ENCODE results near the gene RIPK3. TPM values are rescaled to one million over a fixed set of nuclear protein-coding genes. Genes with fewer than 3 reads are reported as not detected.

The RIPK3 gene
- polyA plus RNA-seq, 2 of the 4 experiments (the other 2 are of a cell fraction) = not detected

- no peak for TF ChIP-seq FOSL2 (IDR thresholded peaks at IDR 0.05)
- no peak for TF ChIP-seq FOSL2 (CRISPR knock-in tag; IDR thresholded peaks at IDR 0.05)
- no peak for TF ChIP-seq PHF8 (IDR thresholded peaks at IDR 0.05; ENCODE audit: borderline replicate concordance, low read depth)
- TF ChIP-seq ZNF302 (CRISPR knock-in tag; IDR thresholded peaks at IDR 0.05) = no peak
- TF ChIP-seq HOXB13 (CRISPR knock-in tag; IDR thresholded peaks at IDR 0.05; ENCODE audit: low read depth) = no peak
- no peak for TF ChIP-seq PBX3 (IDR thresholded peaks at IDR 0.05)
- TF ChIP-seq RNF2 (IDR thresholded peaks at IDR 0.05; ENCODE audit: borderline replicate concordance, low read depth) = no peak
- no peak for TF ChIP-seq EHF (CRISPR knock-in tag; IDR thresholded peaks at IDR 0.05)
- TF ChIP-seq, protein P1, sequence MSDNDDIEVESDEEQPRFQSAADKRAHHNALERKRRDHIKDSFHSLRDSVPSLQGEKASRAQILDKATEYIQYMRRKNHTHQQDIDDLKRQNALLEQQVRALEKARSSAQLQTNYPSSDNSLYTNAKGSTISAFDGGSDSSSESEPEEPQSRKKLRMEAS (IDR thresholded peaks at IDR 0.05) = no peak
Measured at GRCh38 chr14:24327303-24327702, 12.5 kb downstream of the RIPK3 start (continued).

DNA sequence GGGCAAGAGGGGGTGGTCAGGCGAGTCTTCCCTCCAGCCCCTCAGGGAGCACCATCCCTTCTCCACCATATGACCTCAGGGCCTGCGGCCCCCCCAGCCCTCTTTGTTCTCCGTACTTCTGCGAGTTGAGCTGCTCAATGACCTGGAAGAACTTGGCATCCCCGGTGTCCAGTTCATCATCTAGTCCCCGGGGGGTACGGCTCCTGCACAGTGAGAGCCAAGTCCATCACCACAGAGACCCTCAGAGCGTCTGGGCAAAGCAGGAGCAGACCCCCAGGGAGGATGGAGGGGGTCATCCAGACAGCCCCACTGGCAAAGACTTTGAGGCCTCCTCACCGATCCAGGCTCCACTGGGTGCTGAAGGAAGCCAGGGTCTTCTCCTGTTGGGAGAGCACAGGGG lies 13.8 kb downstream of the RIPK3 start:
- Histone ChIP-seq H3K4me2 (no peak overlapping the region), H3K4me1 (no peaks in the 10 kb centered on the region), H3K4me3 (no peak overlapping the region), H3K27ac (no peak overlapping the region), H3K9me3 (no peaks in the 10 kb centered on the region)
- CTCF ChIA-PET = interaction anchor here (1.4 to 46.6 kb wide), 7 partner anchors 10 to 115 kb away, joined by 3 to 1142 read pairs (median 14); partner anchors contain the start of genes CBLN3, CIDEB, KHNYN and LTB4R
- TF ChIP-seq RAD21 (conservative IDR thresholded peaks at IDR 0.05 in 1 of 2, IDR thresholded peaks at IDR 0.05 in 1 of 2) (no peak), ESRRA (IDR thresholded peaks at IDR 0.05; ENCODE audit: borderline replicate concordance, low read length) (no peak), HOXB5 (CRISPR knock-in tag; IDR thresholded peaks at IDR 0.05) (no peak), EHMT2 (IDR thresholded peaks at IDR 0.05; ENCODE audit: low read depth) (no peak)
- TF ChIP-seq, protein P2, sequence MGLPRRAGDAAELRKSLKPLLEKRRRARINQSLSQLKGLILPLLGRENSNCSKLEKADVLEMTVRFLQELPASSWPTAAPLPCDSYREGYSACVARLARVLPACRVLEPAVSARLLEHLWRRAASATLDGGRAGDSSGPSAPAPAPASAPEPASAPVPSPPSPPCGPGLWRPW (IDR thresholded peaks at IDR 0.05) = no peak
- FAIRE-seq (no peak), DNase-seq (ENCODE audit: low read depth in 1 of 2, low spot score in 1 of 2) (no peak), ATAC-seq (no peak)
- WGBS (ENCODE audit: missing lambda C conversion rate) = 44% methylated on average over 7 of the region's 9 CpGs
- POLR2A ChIA-PET = interaction anchor here (1.5 kb wide), 1 partner anchor 83 kb away, joined by 3 read pairs; the partner anchor contains the start of gene TINF2

DNA sequence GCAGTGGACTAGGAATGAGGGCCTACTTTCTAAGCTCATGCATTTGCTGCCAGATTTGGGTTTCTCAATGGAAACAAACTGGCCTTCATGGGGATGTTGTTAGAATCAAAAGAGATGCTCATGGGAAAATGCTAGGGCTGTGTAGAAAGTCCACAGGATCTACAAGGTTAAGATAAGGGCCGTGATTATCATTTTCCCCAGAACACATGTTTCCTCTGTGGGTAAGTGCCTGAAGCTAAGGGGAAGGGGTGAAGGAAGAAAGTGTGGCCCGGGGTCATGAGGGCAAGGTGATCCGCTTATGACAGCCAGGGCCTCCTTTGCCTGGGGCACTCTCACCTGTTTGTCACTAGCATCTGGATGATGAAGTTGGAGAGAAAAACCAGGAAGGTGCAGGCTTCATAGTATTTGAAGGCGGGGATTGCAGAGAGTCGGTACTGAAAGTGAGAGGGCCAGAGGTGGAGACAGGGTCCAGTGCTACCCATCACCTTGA lies 14.7 kb downstream of the RIPK3 start:
- TF ChIP-seq ZNF302 (CRISPR knock-in tag; IDR thresholded peaks at IDR 0.05) (no peak), RARB (CRISPR knock-in tag; IDR thresholded peaks at IDR 0.05) (no peak), FOXS1 (CRISPR knock-in tag; IDR thresholded peaks at IDR 0.05) (no peak), ELK1 (IDR thresholded peaks at IDR 0.05; ENCODE audit: low read depth, low read length) (no peak), ZC3H11A (IDR thresholded peaks at IDR 0.05) (no peak), PHF8 (IDR thresholded peaks at IDR 0.05; ENCODE audit: borderline replicate concordance, low read depth) (no peak), RCOR1 (IDR thresholded peaks at IDR 0.05; ENCODE audit: low read depth, low read length) (no peak)
- TF ChIP-seq, protein P3, sequence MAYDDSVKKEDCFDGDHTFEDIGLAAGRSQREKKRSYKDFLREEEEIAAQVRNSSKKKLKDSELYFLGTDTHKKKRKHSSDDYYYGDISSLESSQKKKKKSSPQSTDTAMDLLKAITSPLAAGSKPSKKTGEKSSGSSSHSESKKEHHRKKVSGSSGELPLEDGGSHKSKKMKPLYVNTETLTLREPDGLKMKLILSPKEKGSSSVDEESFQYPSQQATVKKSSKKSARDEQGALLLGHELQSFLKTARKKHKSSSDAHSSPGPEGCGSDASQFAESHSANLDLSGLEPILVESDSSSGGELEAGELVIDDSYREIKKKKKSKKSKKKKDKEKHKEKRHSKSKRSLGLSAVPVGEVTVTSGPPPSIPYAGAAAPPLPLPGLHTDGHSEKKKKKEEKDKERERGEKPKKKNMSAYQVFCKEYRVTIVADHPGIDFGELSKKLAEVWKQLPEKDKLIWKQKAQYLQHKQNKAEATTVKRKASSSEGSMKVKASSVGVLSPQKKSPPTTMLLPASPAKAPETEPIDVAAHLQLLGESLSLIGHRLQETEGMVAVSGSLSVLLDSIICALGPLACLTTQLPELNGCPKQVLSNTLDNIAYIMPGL (CRISPR knock-in tag; IDR thresholded peaks at IDR 0.05; ENCODE audit: borderline replicate concordance) = no peak
- ATAC-seq (no peak), DNase-seq (ENCODE audit: low read depth in 1 of 2, low spot score in 1 of 2) (no peak), FAIRE-seq (no peak)
- Histone ChIP-seq H3K4me3 (no peak overlapping the region), H3K27ac (no peak overlapping the region), H3K4me2 (no peak overlapping the region), H3K9me3 (no peaks in the 10 kb centered on the region), H3K4me1 (no peaks in the 10 kb centered on the region)
- 68% methylated on average over 5 of the region's 5 CpGs for WGBS (ENCODE audit: missing lambda C conversion rate)
- ChIA-PET CTCF (interaction anchor here (1.4 to 46.6 kb wide), 10 partner anchors 9 to 116 kb away, joined by 3 to 1142 read pairs (median 12); partner anchors contain the start of genes ADCY4, CBLN3, CIDEB and KHNYN), POLR2A (interaction anchor here (1.0 to 1.5 kb wide), 2 partner anchors 83 to 105 kb away, joined by 3 read pairs; partner anchors contain the start of genes CBLN3, KHNYN and TINF2)
